B cell (primary cell): ENCODE results near the gene CKS2. TPM values are rescaled to one million over a fixed set of nuclear protein-coding genes. Genes with fewer than 3 reads are reported as not detected.

Source experiments
- ATAC-seq: fragments of 200-7000 bp; cut with Tn5 transposase; one replicate; pipeline ENCODE4 v1.10.0; 2021; ENCODE audit warnings: low read depth, mild to moderate bottlenecking, moderate number of reproducible peaks, moderate library complexity
- CTCF ChIA-PET: fragments of 350-600 bp; sonication (Branson Sonifier 250); formaldehyde crosslinking; loops from one replicate; lab custom pipeline; 2021; ENCODE audit warnings: antibody characterized with exemption, inconsistent platforms; lab: Charles Lee
- POLR2A ChIA-PET: fragments of 350-600 bp; sonication (Branson Sonifier 250); formaldehyde crosslinking; loops from one replicate; lab custom pipeline; 2021; ENCODE audit warnings: antibody characterized with exemption; lab: Charles Lee
- DNase-seq: peaks from one replicate; pipeline ENCODE4 v3.0.0; 2013
- H2AFZ ChIP-seq: 2 replicates; pipeline ENCODE4 v1.6.1; 2012; ENCODE audit warnings: mild to moderate bottlenecking, low read depth, low read length; ENCODE audit not compliant: insufficient read depth, poor library complexity, severe bottlenecking
- H3K27ac ChIP-seq, 2 donors: 1 replicate in 1 of 2; 2 replicates in 1 of 2; pipeline ENCODE4 v1.5.1; 2012 to 2013; ENCODE audit warnings: low read length in 2 of 2, mild to moderate bottlenecking in 2 of 2, moderate library complexity in 1 of 2
- H3K27me3 ChIP-seq, 4 experiments: fragments of 200-600 bp in 1 of 4; sonication (generic) in 1 of 4; replicated peaks in 1 of 4; 1 replicate in 2 of 4; 2 replicates in 2 of 4; pipeline versions ENCODE4 v1.6.1 to v1.7.0; 2013 to 2016; ENCODE audit warnings: low read length in 3 of 4, mild to moderate bottlenecking in 2 of 4, mixed read lengths in 1 of 4, moderate library complexity in 1 of 4; ENCODE audit not compliant: insufficient read depth in 4 of 4, control insufficient read depth in 3 of 4; ENCODE audit errors: control extremely low read depth in 1 of 4
- H3K36me3 ChIP-seq, 2 experiments: replicated peaks in 1 of 2; 1 replicate in 1 of 2; 2 replicates in 1 of 2; pipeline versions ENCODE4 v1.6.1 to v1.7.1; 2013; ENCODE audit warnings: low read length in 1 of 2; ENCODE audit not compliant: insufficient read depth in 2 of 2, control insufficient read depth in 1 of 2; ENCODE audit errors: control extremely low read depth in 1 of 2, extremely low read depth in 1 of 2
- H3K4me1 ChIP-seq, 2 donors: fragments of 200-600 bp in 1 of 2; sonication (generic) in 1 of 2; 1 replicate in 1 of 2; 2 replicates in 1 of 2; pipeline versions ENCODE4 v1.5.1 to v1.6.1; 2013 to 2017; ENCODE audit warnings: low read length in 2 of 2; ENCODE audit not compliant: control insufficient read depth in 2 of 2, insufficient read depth in 2 of 2
- H3K4me2 ChIP-seq: replicated peaks from 2 replicates; pipeline ENCODE3; 2012; ENCODE audit warnings: mild to moderate bottlenecking, low read depth, low read length; ENCODE audit not compliant: poor library complexity, severe bottlenecking
- H3K4me3 ChIP-seq, 5 experiments: fragments of 200-600 bp in 1 of 5; sonication (generic) in 1 of 5; 1 replicate in 3 of 5; 2 replicates in 2 of 5; pipeline versions ENCODE4 v1.5.1 to v1.7.0; 2011 to 2016; ENCODE audit warnings: low read length in 4 of 5, mild to moderate bottlenecking in 4 of 5, low read depth in 2 of 5, control low read depth in 1 of 5, moderate library complexity in 1 of 5; ENCODE audit not compliant: insufficient read depth in 1 of 5; ENCODE audit errors: control extremely low read depth in 1 of 5, extremely low read depth in 1 of 5
- H3K79me2 ChIP-seq: fragments of 200-600 bp; sonication (generic); one replicate; pipeline ENCODE4 v1.6.0; 2016; ENCODE audit warnings: low read length; ENCODE audit not compliant: control insufficient read depth, insufficient read depth
- H3K9ac ChIP-seq: fragments of 200-600 bp; sonication (generic); 2 replicates; pipeline ENCODE4 v1.6.1; 2017; ENCODE audit warnings: mild to moderate bottlenecking, low read length, moderate library complexity
- H3K9me3 ChIP-seq, 3 donors: one replicate each; pipeline versions ENCODE4 v1.6.1 to v1.7.1; 2013; ENCODE audit warnings: low read length in 2 of 3; ENCODE audit not compliant: control insufficient read depth in 2 of 3, insufficient read depth in 1 of 3; ENCODE audit errors: control extremely low read depth in 1 of 3
- H4K20me1 ChIP-seq: 2 replicates; pipeline ENCODE4 v1.6.0; 2012; ENCODE audit warnings: mild to moderate bottlenecking, low read length; ENCODE audit not compliant: insufficient read depth, control insufficient read depth, poor library complexity, severe bottlenecking
- H3K27ac Mint-ChIP-seq: one replicate; pipeline ENCODE4 v1.8.0; 2021; ENCODE audit warnings: mixed read lengths
- H3K27me3 Mint-ChIP-seq: one replicate; pipeline ENCODE4 v1.8.0; 2021; ENCODE audit warnings: mixed read lengths
- H3K4me1 Mint-ChIP-seq: one replicate; pipeline ENCODE4 v1.8.0; 2021; ENCODE audit warnings: mixed read lengths
- H3K4me3 Mint-ChIP-seq: one replicate; pipeline ENCODE4 v1.8.0; 2021; ENCODE audit warnings: mixed read lengths
- H3K9me3 Mint-ChIP-seq: one replicate; pipeline ENCODE4 v1.8.0; 2022; ENCODE audit warnings: mixed read lengths; ENCODE audit not compliant: insufficient read depth
- EZH2 ChIP-seq: IDR thresholded peaks from 2 replicates; pipeline ENCODE4 v1.6.1; 2012; ENCODE audit warnings: borderline replicate concordance, low read depth, mild to moderate bottlenecking, moderate library complexity, low read length; ENCODE audit not compliant: insufficient read depth, poor library complexity, severe bottlenecking
- WGBS: methylation state at CpG from one replicate; pipeline ENCODE4 v1.1.5; 2013; ENCODE audit warnings: missing lambda C conversion rate; ENCODE audit not compliant: insufficient coverage; 5-methylcytosine and 5-hydroxymethylcytosine counted together
- intact Hi-C: fragments of 100-400 bp; cut with micrococcal nuclease; formaldehyde crosslinking; loops from one replicate; pipeline ENCODE4 v1.10.0; 2022
- polyA plus RNA-seq: library from polyadenylated mRNA; depleted of rRNA; stranded (reverse); fragments of >200 nt; gene quantifications from 2 replicates; pipeline ENCODE4 v1.2.3, GENCODE V29; 2012
- total RNA-seq, 2 donors: library from RNA; stranded (reverse); fragments of 120-200 nt in 1 of 2; gene quantifications; 1 replicate in 1 of 2; 2 replicates in 1 of 2; pipeline versions ENCODE4 v1.2.3 to v1.2.4, GENCODE V29; 2013 to 2022
- TF ChIP-seq, protein P1 (sequence below): fragments of 200-600 bp; IDR thresholded peaks from one replicate; pipeline ENCODE4 v1.8.0; 2022; ENCODE audit warnings: antibody characterized with exemption, mild to moderate bottlenecking

The CKS2 gene
- total and polyA plus RNA-seq, 2 donors (not counting 1 experiment from before 2014, with no cell fraction given), result 11.5 to 64.4 TPM

DNA sequence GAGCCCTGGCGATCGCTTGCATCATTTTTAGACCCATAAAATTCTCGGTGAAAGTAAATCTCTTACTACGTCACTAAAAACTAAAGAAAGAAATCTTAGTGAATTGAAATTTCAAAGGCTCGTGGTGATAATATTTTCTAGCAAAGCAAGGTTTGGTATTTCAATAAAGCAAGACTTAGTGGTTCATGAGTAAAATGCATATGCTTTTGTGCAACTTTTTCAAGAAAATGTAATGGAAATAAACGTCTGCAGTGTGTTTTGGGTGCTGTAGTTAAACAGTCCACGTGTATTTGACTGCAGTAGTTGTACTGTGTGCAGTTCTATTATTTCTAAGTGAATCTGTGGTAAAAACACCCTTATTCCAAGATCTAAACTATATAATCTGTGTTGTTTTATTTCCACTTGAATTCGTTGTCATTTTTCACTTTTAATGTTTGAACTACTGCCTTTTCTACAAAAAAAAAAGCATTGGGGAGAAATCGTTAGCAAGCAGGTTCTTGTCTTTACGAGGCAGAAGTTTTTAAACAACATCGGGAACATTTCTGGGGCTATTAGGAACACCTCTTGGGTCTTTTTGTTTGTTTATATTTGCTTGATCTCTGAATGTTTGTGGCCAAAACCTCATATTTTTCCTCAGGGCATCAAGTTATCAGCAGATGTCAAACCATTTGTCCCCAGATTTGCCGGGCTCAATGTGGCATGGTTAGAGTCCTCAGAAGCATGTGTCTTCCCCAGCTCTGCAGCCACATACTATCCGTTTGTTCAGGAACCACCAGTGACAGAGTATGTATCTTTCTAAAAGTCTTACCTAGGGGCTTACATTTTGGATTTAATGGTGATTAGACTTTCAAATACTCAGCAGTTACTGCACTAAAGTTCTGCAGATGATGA, 8.3 kb downstream of the CKS2 start:
- no peak for TF ChIP-seq EZH2
- TF ChIP-seq, protein P1, sequence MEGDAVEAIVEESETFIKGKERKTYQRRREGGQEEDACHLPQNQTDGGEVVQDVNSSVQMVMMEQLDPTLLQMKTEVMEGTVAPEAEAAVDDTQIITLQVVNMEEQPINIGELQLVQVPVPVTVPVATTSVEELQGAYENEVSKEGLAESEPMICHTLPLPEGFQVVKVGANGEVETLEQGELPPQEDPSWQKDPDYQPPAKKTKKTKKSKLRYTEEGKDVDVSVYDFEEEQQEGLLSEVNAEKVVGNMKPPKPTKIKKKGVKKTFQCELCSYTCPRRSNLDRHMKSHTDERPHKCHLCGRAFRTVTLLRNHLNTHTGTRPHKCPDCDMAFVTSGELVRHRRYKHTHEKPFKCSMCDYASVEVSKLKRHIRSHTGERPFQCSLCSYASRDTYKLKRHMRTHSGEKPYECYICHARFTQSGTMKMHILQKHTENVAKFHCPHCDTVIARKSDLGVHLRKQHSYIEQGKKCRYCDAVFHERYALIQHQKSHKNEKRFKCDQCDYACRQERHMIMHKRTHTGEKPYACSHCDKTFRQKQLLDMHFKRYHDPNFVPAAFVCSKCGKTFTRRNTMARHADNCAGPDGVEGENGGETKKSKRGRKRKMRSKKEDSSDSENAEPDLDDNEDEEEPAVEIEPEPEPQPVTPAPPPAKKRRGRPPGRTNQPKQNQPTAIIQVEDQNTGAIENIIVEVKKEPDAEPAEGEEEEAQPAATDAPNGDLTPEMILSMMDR, result peak; percentile 49
- Histone ChIP-seq H3K27me3 (no peaks in the 10 kb centered on the region), H3K4me2 (peak overlapping the region; percentile 86), H2AFZ (peak overlapping the region; percentile 77), H4K20me1 (peaks cover 21% of the 10 kb centered on the region), H3K79me2 (peaks cover 62% of the 10 kb centered on the region), H3K4me3 (peak overlapping the region; percentile 56 to 93 (median 81)), H3K36me3 (peaks cover 9 to 38% of the 10 kb centered on the region in 2 experiments), H3K4me1 (peaks cover 20 to 21% of the 10 kb centered on the region in 2 donors), H3K9ac (peak overlapping the region; percentile 94), H3K9me3 (no peaks in the 10 kb centered on the region), H3K27ac (peak overlapping the region; percentile 96 to 99)
- peak; percentile 22 for DNase-seq
- Mint-ChIP-seq H3K4me1 (peaks cover 62% of the 10 kb centered on the region), H3K9me3 (no peaks in the 10 kb centered on the region), H3K4me3 (peak overlapping the region; percentile 89), H3K27me3 (no peaks in the 10 kb centered on the region), H3K27ac (peak overlapping the region; percentile 93)
- CTCF ChIA-PET, result interaction anchor here (1.0 kb wide), 1 partner anchor 8 kb away, joined by 3 read pairs; no protein-coding TSS in a partner anchor
- POLR2A ChIA-PET, result interaction anchor here (0.6 to 1.0 kb wide), 3 partner anchors 9 to 332 kb away, joined by 3 to 5 read pairs (median 5); partner anchors contain the start of gene CKS2
- no peak for ATAC-seq
- intact Hi-C loops, result loop anchor here (1.0 to 5.0 kb wide), 5 partner anchors 82 to 932 kb away; partner anchors contain the start of genes GADD45G and SPIN1
- 14% methylated on average over 4 of the region's 13 CpGs for WGBS

DNA sequence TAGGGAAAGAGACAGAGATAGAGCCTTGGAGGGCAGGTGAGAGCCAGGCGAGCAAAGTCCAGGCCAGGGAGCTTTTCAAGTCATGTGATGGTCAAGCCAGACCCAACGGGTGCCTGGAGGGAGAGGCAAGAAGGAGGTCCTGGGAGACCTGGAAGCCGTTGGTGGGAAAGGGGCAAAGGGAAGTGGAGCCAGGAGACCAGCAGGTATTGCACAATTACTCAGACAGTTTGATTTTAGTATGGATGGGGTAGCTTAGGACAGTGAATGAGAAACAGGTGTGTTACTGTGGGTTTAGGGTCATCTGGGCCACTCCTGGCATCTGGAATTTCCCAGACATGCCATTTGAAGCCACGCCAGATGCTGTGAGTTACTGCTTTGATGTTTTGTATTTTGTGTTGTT, 12.4 kb downstream of the CKS2 start:
- Histone ChIP-seq H3K9me3 (no peaks in the 10 kb centered on the region), H3K4me1 (peaks cover 11 to 12% of the 10 kb centered on the region in 2 donors), H2AFZ (no peak overlapping the region), H3K79me2 (peaks cover 70% of the 10 kb centered on the region), H3K36me3 (peaks cover 6 to 44% of the 10 kb centered on the region in 2 experiments), H3K4me2 (no peak overlapping the region), H3K9ac (no peak overlapping the region), H4K20me1 (peaks cover 47% of the 10 kb centered on the region), H3K27ac (no peak overlapping the region), H3K4me3 (no peak overlapping the region), H3K27me3 (no peaks in the 10 kb centered on the region)
- DNase-seq (no peak), ATAC-seq (no peak)
- H3K4me3 Mint-ChIP-seq, result no peak overlapping the region
- H3K27me3 Mint-ChIP-seq, result no peaks in the 10 kb centered on the region
- intact Hi-C loops, result no loop called here
- no peaks in the 10 kb centered on the region for H3K9me3 Mint-ChIP-seq
- 88% methylated on average over 4 of the region's 4 CpGs for WGBS
- H3K27ac Mint-ChIP-seq, result no peak overlapping the region
- no peak for TF ChIP-seq EZH2
- TF ChIP-seq, protein P1, result no peak
- H3K4me1 Mint-ChIP-seq, result peaks cover 50% of the 10 kb centered on the region
- POLR2A ChIA-PET, result interaction anchor here (0.6 kb wide), 1 partner anchor 140 kb away, joined by 3 read pairs; no protein-coding TSS in a partner anchor
- CTCF ChIA-PET, result no interaction called here
